Progenitor cell of endocrine pancreas (in vitro differentiated cells): ENCODE data around the gene ABCG5. TPM values are rescaled to one million over a fixed set of nuclear protein-coding genes. Genes with fewer than 3 reads are reported as not detected.
A peak's percentile ranks its signal among the peaks of the same experiment; 100 is the strongest.

Experiments used
- DNase-seq: peaks from one replicate; pipeline ENCODE4 v3.0.0; 2021; ENCODE audit warnings: low spot score; ENCODE audit not compliant: unreplicated experiment
- H3K27ac Mint-ChIP-seq: 2 replicates; pipeline ENCODE4 v1.8.0; 2021; ENCODE audit warnings: mild to moderate bottlenecking, moderate library complexity, mixed read lengths
- H3K27me3 Mint-ChIP-seq: 2 replicates; pipeline ENCODE4 v1.8.0; 2021; ENCODE audit warnings: mixed read lengths
- H3K36me3 Mint-ChIP-seq: 2 replicates; pipeline ENCODE4 v1.8.0; 2022; ENCODE audit warnings: mixed read lengths; ENCODE audit not compliant: insufficient read depth
- H3K4me1 Mint-ChIP-seq: 2 replicates; pipeline ENCODE4 v1.8.0; 2021; ENCODE audit warnings: low read depth, mixed read lengths
- H3K4me3 Mint-ChIP-seq: 2 replicates; pipeline ENCODE4 v1.8.0; 2021; ENCODE audit warnings: low read depth, mild to moderate bottlenecking, moderate library complexity, mixed read lengths
- H3K9me3 Mint-ChIP-seq: 2 replicates; pipeline ENCODE4 v1.8.0; 2021; ENCODE audit warnings: low read depth, mixed read lengths
- CTCF ChIP-seq: fragments of 200-600 bp; sonication (generic); IDR thresholded peaks from one replicate; pipeline ENCODE4 v1.5.0; 2021; ENCODE audit warnings: antibody characterized with exemption, mild to moderate bottlenecking; ENCODE audit not compliant: unreplicated experiment
- total RNA-seq: library from RNA; stranded (reverse); gene quantifications from 2 replicates; pipeline ENCODE4 v1.2.1, GENCODE V29; 2021

ABCG5 gene
- total RNA-seq, 1 donor from 2014 or later, result not detected

DNA sequence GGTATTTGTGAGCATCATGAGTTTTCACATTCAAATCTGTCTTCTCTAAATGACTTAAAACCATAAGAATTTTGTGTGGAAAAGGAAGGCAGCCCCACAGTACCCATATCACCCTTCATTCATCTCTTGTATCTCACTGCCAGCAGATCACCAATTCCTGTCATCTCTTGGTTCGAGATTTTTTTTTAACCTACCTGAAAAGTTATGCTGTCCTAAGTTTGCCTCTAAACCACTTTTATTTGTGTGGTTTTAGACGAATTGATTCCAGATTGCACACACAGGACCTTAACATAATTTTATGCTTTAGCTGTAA, 32.0 kb downstream of the ABCG5 start:
- peaks cover 14% of the 10 kb centered on the region for H3K4me1 Mint-ChIP-seq
- no peaks in the 10 kb centered on the region for H3K27me3 Mint-ChIP-seq
- TF ChIP-seq CTCF, result no peak
- H3K9me3 Mint-ChIP-seq, result no peaks in the 10 kb centered on the region
- H3K36me3 Mint-ChIP-seq, result peaks cover 17% of the 10 kb centered on the region
- DNase-seq, result no peak
- H3K27ac Mint-ChIP-seq, result no peak overlapping the region
- no peak overlapping the region for H3K4me3 Mint-ChIP-seq

GRCh38 chr2:43803113-43803512, 35.5 kb downstream of the ABCG5 start:
- Mint-ChIP-seq H3K27me3 (no peaks in the 10 kb centered on the region), H3K27ac (no peak overlapping the region), H3K4me1 (peaks cover 28% of the 10 kb centered on the region), H3K4me3 (no peak overlapping the region), H3K9me3 (no peaks in the 10 kb centered on the region), H3K36me3 (peaks cover 18% of the 10 kb centered on the region)
- no peak for DNase-seq
- TF ChIP-seq CTCF, result no peak

- TF ChIP-seq CTCF, result no peak
- no peaks in the 10 kb centered on the region for H3K9me3 Mint-ChIP-seq
- no peaks in the 10 kb centered on the region for H3K27me3 Mint-ChIP-seq
- H3K4me3 Mint-ChIP-seq, result no peak overlapping the region
- DNase-seq, result no peak
- H3K36me3 Mint-ChIP-seq, result peaks cover 16% of the 10 kb centered on the region
- peaks cover 26% of the 10 kb centered on the region for H3K4me1 Mint-ChIP-seq
- H3K27ac Mint-ChIP-seq, result no peak overlapping the region
These were observed 36.5 kb downstream of the ABCG5 start for GRCh38 chr2:43802135-43802534.

DNA sequence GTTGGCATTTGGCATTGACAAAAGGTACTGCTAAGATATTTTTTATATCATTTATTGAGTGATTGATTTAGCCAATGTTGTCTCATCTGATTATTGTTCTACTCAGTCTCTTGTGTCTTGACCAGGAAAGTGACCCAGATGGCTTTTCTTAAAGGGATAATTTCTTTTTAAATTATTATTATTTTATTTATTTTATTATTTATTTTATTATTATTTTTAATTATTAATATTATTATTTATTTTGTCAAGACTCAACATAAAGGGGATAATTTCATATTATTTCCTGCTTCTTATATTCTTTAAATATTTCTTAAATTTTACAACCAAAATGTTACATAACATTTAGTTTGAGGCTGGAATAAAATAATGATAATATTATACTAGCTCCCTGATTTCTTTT, 37.7 kb downstream of the ABCG5 start:
- TF ChIP-seq CTCF, result no peak
- peaks cover 21% of the 10 kb centered on the region for H3K4me1 Mint-ChIP-seq
- H3K27me3 Mint-ChIP-seq, result no peaks in the 10 kb centered on the region
- peaks cover 15% of the 10 kb centered on the region for H3K36me3 Mint-ChIP-seq
- H3K4me3 Mint-ChIP-seq, result no peak overlapping the region
- H3K9me3 Mint-ChIP-seq, result no peaks in the 10 kb centered on the region
- no peak for DNase-seq
- no peak overlapping the region for H3K27ac Mint-ChIP-seq

GRCh38 chr2:43798300-43798699, 40.3 kb downstream of the ABCG5 start:
- H3K36me3 Mint-ChIP-seq, result peaks cover 7% of the 10 kb centered on the region
- no peaks in the 10 kb centered on the region for H3K9me3 Mint-ChIP-seq
- H3K4me1 Mint-ChIP-seq, result peaks cover 18% of the 10 kb centered on the region
- H3K27ac Mint-ChIP-seq, result no peak overlapping the region
- no peak overlapping the region for H3K4me3 Mint-ChIP-seq
- no peaks in the 10 kb centered on the region for H3K27me3 Mint-ChIP-seq
- peak; percentile 29 for TF ChIP-seq CTCF
- no peak for DNase-seq
